ENCODE measurements around the gene CDK5.
"Not testable (repeated sequence)": the region's sequence is repeated elsewhere in the genome, so short reads cannot be mapped to it uniquely, and the experiment has no call there.

Gene CDK5

GRCh38 chr7:151026771-151027727 lies 30.6 kb downstream of the CDK5 start:
- H3K9me3 ChIP-seq (ENCODE audit: control insufficient read depth, low read length); DNase-seq (ENCODE audit: low read depth); H3K9ac ChIP-seq (ENCODE audit: low read length); H3K36me3 ChIP-seq (ENCODE audit: control insufficient read depth, insufficient read depth, low read length, severe bottlenecking): not testable (repeated sequence)
- H3K27me3 ChIP-seq (replicated peaks; ENCODE audit: control insufficient read depth, insufficient read depth, low read length), result peaks cover 15% of the 10 kb centered on the region
- peak overlapping the region; percentile 91 for H3K4me3 ChIP-seq (ENCODE audit: low read length)
- peaks cover 10% of the 10 kb centered on the region for H3K4me1 ChIP-seq (ENCODE audit: control insufficient read depth, insufficient read depth, low read length)

DNA sequence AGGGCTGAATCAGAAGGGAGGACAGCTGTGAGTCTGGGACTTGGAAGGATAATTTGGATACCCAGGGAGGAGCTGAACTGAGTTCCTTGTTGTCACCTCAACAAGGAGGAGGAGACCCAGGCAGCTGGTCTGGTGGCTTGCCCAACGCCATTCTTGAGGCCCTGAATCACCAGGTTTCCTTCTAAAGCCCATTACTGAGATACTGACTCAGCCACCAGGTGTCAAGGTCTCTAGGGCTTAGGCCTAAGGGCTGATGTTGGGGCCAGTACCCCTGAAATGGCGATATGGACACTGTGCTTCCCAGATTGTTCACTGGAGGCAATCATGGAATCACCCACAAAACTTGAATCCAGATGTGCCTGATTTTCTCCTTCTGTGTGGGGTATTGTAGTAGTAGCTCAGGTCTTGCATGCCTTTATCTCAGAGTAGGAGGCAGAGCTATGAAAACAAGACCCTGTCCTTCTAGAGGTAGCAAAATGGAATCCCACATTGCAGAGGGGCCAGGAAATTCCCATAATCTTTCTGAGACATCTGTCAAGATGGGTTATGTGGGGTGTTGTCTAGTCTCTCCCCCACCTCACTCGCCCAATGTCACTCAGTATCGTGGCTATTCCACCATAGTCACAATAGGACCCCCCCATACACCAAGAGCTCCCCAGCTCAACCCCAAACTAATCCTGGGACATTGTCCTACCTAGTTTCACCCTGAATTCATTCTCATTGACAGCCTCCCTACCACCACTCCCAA lies 31.6 kb downstream of the CDK5 start:
- Histone ChIP-seq H3K4me1 (ENCODE audit: control insufficient read depth, insufficient read depth, low read length) (peaks cover 10% of the 10 kb centered on the region), H3K36me3 (ENCODE audit: control insufficient read depth, insufficient read depth, low read length, severe bottlenecking) (no peaks in the 10 kb centered on the region), H3K4me3 (ENCODE audit: low read length) (no peak overlapping the region), H3K9ac (ENCODE audit: low read length) (no peak overlapping the region), H3K27me3 (replicated peaks; ENCODE audit: control insufficient read depth, insufficient read depth, low read length) (peaks cover 15% of the 10 kb centered on the region), H3K9me3 (ENCODE audit: control insufficient read depth, low read length) (no peaks in the 10 kb centered on the region)
- DNase-seq (ENCODE audit: low read depth), result no peak

- H3K36me3 ChIP-seq (ENCODE audit: control insufficient read depth, insufficient read depth, low read length, severe bottlenecking), result no peaks in the 10 kb centered on the region
- DNase-seq (ENCODE audit: low read depth), result no peak
- no peak within 1 kb of the TSS for H3K4me3 ChIP-seq (ENCODE audit: low read length)
- no peak within 1 kb of the TSS for H3K9ac ChIP-seq (ENCODE audit: low read length)
- H3K27me3 ChIP-seq (replicated peaks; ENCODE audit: control insufficient read depth, insufficient read depth, low read length), result peaks cover 15% of the 10 kb centered on the region
- H3K4me1 ChIP-seq (ENCODE audit: control insufficient read depth, insufficient read depth, low read length), result peaks cover 11% of the 10 kb centered on the region
- H3K9me3 ChIP-seq (ENCODE audit: control insufficient read depth, low read length), result no peaks in the 10 kb centered on the region
Observed at GRCh38 chr7:151024435-151025056, 33.2 kb downstream of the CDK5 start, which contains the start of gene ATG9B. TSS of gene ATG9B (minus strand) at chr7:151024494. CDS start at chr7:151024423, 71 bp downstream.

- H3K36me3 ChIP-seq (ENCODE audit: control insufficient read depth, insufficient read depth, low read length, severe bottlenecking), result no peaks in the 10 kb centered on the region
- no peaks in the 10 kb centered on the region for H3K9me3 ChIP-seq (ENCODE audit: control insufficient read depth, low read length)
- DNase-seq (ENCODE audit: low read depth), result no peak
- H3K4me3 ChIP-seq (ENCODE audit: low read length), result no peak overlapping the region
- no peak overlapping the region for H3K9ac ChIP-seq (ENCODE audit: low read length)
- peaks cover 18% of the 10 kb centered on the region for H3K27me3 ChIP-seq (replicated peaks; ENCODE audit: control insufficient read depth, insufficient read depth, low read length)
- H3K4me1 ChIP-seq (ENCODE audit: control insufficient read depth, insufficient read depth, low read length), result peaks cover 9% of the 10 kb centered on the region
Observed at GRCh38 chr7:151023232-151023631, 34.5 kb downstream of the CDK5 start.

- no peaks in the 10 kb centered on the region for H3K36me3 ChIP-seq (ENCODE audit: control insufficient read depth, insufficient read depth, low read length, severe bottlenecking)
- H3K27me3 ChIP-seq (replicated peaks; ENCODE audit: control insufficient read depth, insufficient read depth, low read length), result peaks cover 26% of the 10 kb centered on the region
- peaks cover 10% of the 10 kb centered on the region for H3K4me1 ChIP-seq (ENCODE audit: control insufficient read depth, insufficient read depth, low read length)
- H3K9ac ChIP-seq (ENCODE audit: low read length), result no peak overlapping the region
- DNase-seq (ENCODE audit: low read depth), result no peak
- H3K9me3 ChIP-seq (ENCODE audit: control insufficient read depth, low read length), result no peaks in the 10 kb centered on the region
- H3K4me3 ChIP-seq (ENCODE audit: low read length), result no peak overlapping the region
Observed at GRCh38 chr7:151020231-151020630, 37.5 kb downstream of the CDK5 start.

DNA sequence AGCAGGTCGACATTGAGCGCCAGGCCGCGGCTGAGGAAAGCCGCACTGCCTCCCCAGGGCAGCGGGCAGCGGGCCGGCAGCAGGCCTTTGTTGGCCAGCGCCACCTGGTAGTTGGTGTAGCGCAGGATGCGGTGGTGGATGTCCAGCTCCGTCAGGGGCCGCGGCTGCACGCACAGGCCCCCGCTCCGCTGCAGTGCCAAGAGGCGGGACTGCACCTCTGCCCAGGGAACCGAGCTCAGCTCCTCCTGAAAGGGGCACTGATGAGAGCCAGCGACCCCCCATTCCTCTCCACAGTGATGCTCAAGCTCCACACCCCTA lies 38.6 kb downstream of the CDK5 start:
- H3K27me3 ChIP-seq (replicated peaks; ENCODE audit: control insufficient read depth, insufficient read depth, low read length), result peaks cover 23% of the 10 kb centered on the region
- H3K9ac ChIP-seq (ENCODE audit: low read length), result no peak overlapping the region
- no peak for DNase-seq (ENCODE audit: low read depth)
- H3K4me1 ChIP-seq (ENCODE audit: control insufficient read depth, insufficient read depth, low read length), result peaks cover 12% of the 10 kb centered on the region
- no peaks in the 10 kb centered on the region for H3K36me3 ChIP-seq (ENCODE audit: control insufficient read depth, insufficient read depth, low read length, severe bottlenecking)
- no peaks in the 10 kb centered on the region for H3K9me3 ChIP-seq (ENCODE audit: control insufficient read depth, low read length)
- peak overlapping the region; percentile 61 for H3K4me3 ChIP-seq (ENCODE audit: low read length)

- peaks cover 21% of the 10 kb centered on the region for H3K27me3 ChIP-seq (replicated peaks; ENCODE audit: control insufficient read depth, insufficient read depth, low read length)
- H3K4me3 ChIP-seq (ENCODE audit: low read length), result peak overlapping the region; percentile 61
- peak; percentile 36 for DNase-seq (ENCODE audit: low read depth)
- no peak overlapping the region for H3K9ac ChIP-seq (ENCODE audit: low read length)
- no peaks in the 10 kb centered on the region for H3K36me3 ChIP-seq (ENCODE audit: control insufficient read depth, insufficient read depth, low read length, severe bottlenecking)
- no peaks in the 10 kb centered on the region for H3K9me3 ChIP-seq (ENCODE audit: control insufficient read depth, low read length)
- peaks cover 17% of the 10 kb centered on the region for H3K4me1 ChIP-seq (ENCODE audit: control insufficient read depth, insufficient read depth, low read length)
Observed at GRCh38 chr7:151018421-151019129, 39.1 kb downstream of the CDK5 start.

- Histone ChIP-seq H3K9me3 (ENCODE audit: control insufficient read depth, low read length) (no peaks in the 10 kb centered on the region), H3K4me3 (ENCODE audit: low read length) (peak overlapping the region; percentile 61), H3K9ac (ENCODE audit: low read length) (no peak overlapping the region), H3K27me3 (replicated peaks; ENCODE audit: control insufficient read depth, insufficient read depth, low read length) (peaks cover 16% of the 10 kb centered on the region), H3K4me1 (ENCODE audit: control insufficient read depth, insufficient read depth, low read length) (peaks cover 17% of the 10 kb centered on the region), H3K36me3 (ENCODE audit: control insufficient read depth, insufficient read depth, low read length, severe bottlenecking) (no peaks in the 10 kb centered on the region)
- peak; percentile 79 for DNase-seq (ENCODE audit: low read depth)
Observed at GRCh38 chr7:151017953-151018420, 39.7 kb downstream of the CDK5 start.

DNA sequence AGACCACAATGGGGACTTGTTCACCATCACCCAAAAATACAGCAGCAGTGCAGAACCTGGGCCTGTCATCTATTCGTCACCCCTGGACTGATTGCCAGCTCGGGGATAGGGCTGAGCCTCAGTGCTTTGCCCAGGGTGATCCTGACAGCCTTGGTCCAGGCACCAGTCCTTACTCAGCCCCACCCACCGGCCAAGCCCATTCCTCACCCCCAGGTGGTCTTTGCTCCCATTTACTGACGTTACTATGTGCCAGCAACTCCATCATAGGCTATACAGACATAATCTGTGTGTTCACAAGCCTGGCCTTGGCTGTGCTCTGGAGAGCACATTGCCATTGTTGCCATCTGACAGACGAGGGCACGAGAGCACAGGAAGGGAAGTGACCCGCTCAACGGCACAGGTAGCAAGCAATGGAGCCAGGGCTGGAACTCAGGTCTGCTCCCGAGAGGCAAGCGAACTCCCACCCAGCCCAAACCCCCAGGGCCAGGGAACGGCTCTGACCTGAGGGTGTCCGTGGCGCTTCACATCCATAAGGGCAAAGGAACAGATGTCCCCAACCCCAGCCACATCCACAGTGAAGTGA lies 40.2 kb downstream of the CDK5 start:
- Histone ChIP-seq H3K27me3 (replicated peaks; ENCODE audit: control insufficient read depth, insufficient read depth, low read length) (peaks cover 18% of the 10 kb centered on the region), H3K9ac (ENCODE audit: low read length) (no peak overlapping the region), H3K4me3 (ENCODE audit: low read length) (no peak overlapping the region), H3K36me3 (ENCODE audit: control insufficient read depth, insufficient read depth, low read length, severe bottlenecking) (no peaks in the 10 kb centered on the region), H3K9me3 (ENCODE audit: control insufficient read depth, low read length) (no peaks in the 10 kb centered on the region), H3K4me1 (ENCODE audit: control insufficient read depth, insufficient read depth, low read length) (peaks cover 22% of the 10 kb centered on the region)
- DNase-seq (ENCODE audit: low read depth), result no peak

DNA sequence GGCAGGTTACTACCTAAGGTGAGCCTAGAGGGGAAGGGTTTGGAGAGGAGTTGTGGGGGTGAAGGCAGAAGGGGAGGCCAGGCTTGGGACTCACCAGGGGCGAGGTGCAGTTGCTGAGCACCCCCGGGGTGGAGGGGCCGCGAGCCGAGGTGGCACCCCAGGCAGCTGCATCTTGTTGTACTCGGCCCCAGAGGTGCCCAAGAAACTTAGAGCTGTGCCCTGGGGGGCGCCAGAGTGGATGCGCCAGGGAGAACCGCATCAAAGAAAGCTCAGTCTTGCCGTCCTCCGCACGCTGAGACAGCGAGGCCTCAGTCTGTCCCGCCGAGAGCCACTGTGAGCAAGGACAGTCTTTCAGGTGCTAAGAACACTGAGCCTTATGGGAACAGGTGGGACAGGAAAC lies 40.8 kb downstream of the CDK5 start:
- DNase-seq (ENCODE audit: low read depth), result no peak
- no peaks in the 10 kb centered on the region for H3K36me3 ChIP-seq (ENCODE audit: control insufficient read depth, insufficient read depth, low read length, severe bottlenecking)
- H3K9me3 ChIP-seq (ENCODE audit: control insufficient read depth, low read length), result no peaks in the 10 kb centered on the region
- H3K4me1 ChIP-seq (ENCODE audit: control insufficient read depth, insufficient read depth, low read length), result peaks cover 25% of the 10 kb centered on the region
- H3K27me3 ChIP-seq (replicated peaks; ENCODE audit: control insufficient read depth, insufficient read depth, low read length), result peaks cover 21% of the 10 kb centered on the region
- H3K9ac ChIP-seq (ENCODE audit: low read length), result no peak overlapping the region
- no peak overlapping the region for H3K4me3 ChIP-seq (ENCODE audit: low read length)
